Pancreas (tissue), 10 donors: ENCODE measurements around the gene CLDN24. TPM values are rescaled to one million over a fixed set of nuclear protein-coding genes. Genes with fewer than 3 reads are reported as not detected.

ENCODE experiments used
- ATAC-seq, 4 donors: fragments of 200-7000 bp; cut with Tn5 transposase; one replicate each; pipeline versions ENCODE4 v1.8.0 to v1.9.1; 2020; ENCODE audit warnings: mild to moderate bottlenecking in 4 of 4, moderate library complexity in 4 of 4
- DNase-seq, 6 donors: peaks; one replicate each; pipeline ENCODE4 v3.0.0-alpha.2; 2020
- FAIRE-seq: peaks from 2 replicates; lab custom pipeline; 2012; peaks lifted over from hg19 to GRCh38; lab: Jason Lieb, UNC
- H3K27ac ChIP-seq, 4 donors: fragments of 200-600 bp; sonication (generic); 1 replicate in 3 of 4; 2 replicates in 1 of 4; pipeline versions ENCODE4 v1.5.0 to v1.8.0; 2020
- H3K27me3 ChIP-seq, 4 donors: fragments of 200-600 bp; one replicate each; pipeline ENCODE4 v1.8.0; 2021
- H3K36me3 ChIP-seq, 3 donors: fragments of 200-600 bp; sonication (generic) in 1 of 3; one replicate each; pipeline versions ENCODE4 v1.5.0 to v1.8.0; 2020 to 2021
- H3K4me1 ChIP-seq, 3 donors: fragments of 200-600 bp; one replicate each; pipeline ENCODE4 v1.8.0; 2021
- H3K4me3 ChIP-seq, 4 donors: fragments of 200-600 bp; sonication (generic) in 2 of 4; one replicate each; pipeline versions ENCODE4 v1.5.0 to v1.8.0; 2020 to 2021
- H3K9me3 ChIP-seq, 4 donors: fragments of 200-600 bp; one replicate each; pipeline ENCODE4 v1.8.0; 2021
- WGBS, 2 donors: extraction: QIAGEN DNeasy Blood & Tissue Kit; methylation state at CpG; one replicate each; pipeline ENCODE4 v1.1.7; 2013; 5-methylcytosine and 5-hydroxymethylcytosine counted together
- intact Hi-C, 3 donors: fragments of 100-400 bp; cut with DNase I; formaldehyde crosslinking; loops; one replicate each; pipeline versions ENCODE4 v1.11.1 to v1.14.2; 2022
- polyA plus RNA-seq, 2 donors: library from polyadenylated mRNA; stranded (reverse); fragments of 200-250 nt; gene quantifications; one replicate each; pipeline ENCODE4 v1.2.3, GENCODE V29; 2013
- total RNA-seq, 6 donors: library from RNA; stranded (reverse); fragmentation: NEBNext Ultra II Directional in 4 of 6; extraction: Animal tissue kit (Norgen Biotek cat#: 25700) in 4 of 6; gene quantifications; one replicate each; pipeline versions ENCODE4 v1.2.1 to v1.2.4, GENCODE V29; 2021 to 2023
- TF ChIP-seq, protein P1 (sequence below), 4 donors: fragments of 200-600 bp; sonication (generic) in 3 of 4; IDR thresholded peaks; one replicate each; pipeline versions ENCODE4 v1.5.0 to v1.8.0; 2021; ENCODE audit warnings: antibody characterized with exemption in 4 of 4
- donor health status: healthy with polysubstance abuse.
- donor health status: DM: no; HTN: no; CAD: no; lungs with moderate emphysema.
- donor health status: DM: no; HTN: no; CAD: no.
- donor health status: control.
- donor health status: control.
- donor health status: Bipolar disorder and iron deficiency.
- donor health status: DM: yes; HTN: yes; CAD: no.
- donor health status: DM: no; HTN: no; CAD: no.
- donor health status: DM: no; HTN: no; CAD: no.
- donor health status: DM: yes; HTN: yes; CAD: no.

The CLDN24 gene
- total and polyA plus RNA-seq, 8 donors: not detected

DNA sequence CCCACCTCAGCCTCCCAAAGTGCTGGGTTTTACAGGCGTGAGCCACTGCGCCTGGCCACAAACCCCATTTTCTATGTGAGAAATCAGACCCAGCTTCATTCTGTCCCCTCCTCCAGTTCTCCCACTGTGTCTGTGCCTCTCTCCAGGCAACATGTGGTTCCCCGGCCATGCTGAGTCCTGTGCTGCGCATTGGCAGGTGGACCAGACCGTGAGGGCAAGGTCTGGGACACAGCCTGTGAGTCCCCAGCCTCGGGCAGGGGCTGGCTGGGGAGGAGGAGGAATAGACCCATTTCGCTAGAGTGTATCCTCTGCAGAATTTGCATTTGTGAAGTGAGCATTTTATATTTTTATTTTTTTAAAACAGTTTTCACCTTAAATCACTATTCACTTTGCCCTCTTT lies 21.5 kb upstream of the CLDN24 start:
- Histone ChIP-seq H3K36me3 (no peaks in the 10 kb centered on the region), H3K9me3 (no peaks in the 10 kb centered on the region), H3K27ac (no peak overlapping the region), H3K27me3 (no peaks in the 10 kb centered on the region), H3K4me1 (no peaks in the 10 kb centered on the region), H3K4me3 (no peak overlapping the region)
- FAIRE-seq (no peak), DNase-seq (no peak), ATAC-seq (no peak)
- intact Hi-C loops: no loop called here
- WGBS, 2 donors: 93 to 98% methylated on average over 7 of the region's 7 CpGs
- TF ChIP-seq, protein P1, sequence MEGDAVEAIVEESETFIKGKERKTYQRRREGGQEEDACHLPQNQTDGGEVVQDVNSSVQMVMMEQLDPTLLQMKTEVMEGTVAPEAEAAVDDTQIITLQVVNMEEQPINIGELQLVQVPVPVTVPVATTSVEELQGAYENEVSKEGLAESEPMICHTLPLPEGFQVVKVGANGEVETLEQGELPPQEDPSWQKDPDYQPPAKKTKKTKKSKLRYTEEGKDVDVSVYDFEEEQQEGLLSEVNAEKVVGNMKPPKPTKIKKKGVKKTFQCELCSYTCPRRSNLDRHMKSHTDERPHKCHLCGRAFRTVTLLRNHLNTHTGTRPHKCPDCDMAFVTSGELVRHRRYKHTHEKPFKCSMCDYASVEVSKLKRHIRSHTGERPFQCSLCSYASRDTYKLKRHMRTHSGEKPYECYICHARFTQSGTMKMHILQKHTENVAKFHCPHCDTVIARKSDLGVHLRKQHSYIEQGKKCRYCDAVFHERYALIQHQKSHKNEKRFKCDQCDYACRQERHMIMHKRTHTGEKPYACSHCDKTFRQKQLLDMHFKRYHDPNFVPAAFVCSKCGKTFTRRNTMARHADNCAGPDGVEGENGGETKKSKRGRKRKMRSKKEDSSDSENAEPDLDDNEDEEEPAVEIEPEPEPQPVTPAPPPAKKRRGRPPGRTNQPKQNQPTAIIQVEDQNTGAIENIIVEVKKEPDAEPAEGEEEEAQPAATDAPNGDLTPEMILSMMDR (IDR thresholded peaks at IDR 0.05): no peak

- Histone ChIP-seq H3K27me3 (no peaks in the 10 kb centered on the region), H3K9me3 (no peaks in the 10 kb centered on the region), H3K27ac (no peak overlapping the region), H3K4me3 (no peak overlapping the region), H3K4me1 (no peaks in the 10 kb centered on the region), H3K36me3 (no peaks in the 10 kb centered on the region)
- FAIRE-seq (no peak), ATAC-seq (peak; percentile 53 to 88 (median 69)), DNase-seq (peak in 5 of 6 donors; percentile 19 to 67 (median 29))
- TF ChIP-seq, protein P1 (IDR thresholded peaks at IDR 0.05): no peak
- WGBS, 2 donors: 27 to 29% methylated on average over 39 to 40 of the region's 40 CpGs
- intact Hi-C loops: no loop called here
Observed at GRCh38 chr4:183342541-183343533, 20.6 kb upstream of the CLDN24 start.

- whole genome bisulfite sequencing, 2 donors: 57% methylated on average over 7 of the region's 7 CpGs
- Histone ChIP-seq H3K4me3 (no peak overlapping the region), H3K36me3 (no peaks in the 10 kb centered on the region), H3K27ac (no peak overlapping the region), H3K9me3 (no peaks in the 10 kb centered on the region), H3K4me1 (peaks cover 0 to 7% (median 0%) of the 10 kb centered on the region in 3 donors), H3K27me3 (no peaks in the 10 kb centered on the region)
- DNase-seq (no peak), FAIRE-seq (no peak), ATAC-seq (peak in 3 of 4 donors; percentile 38 to 53 (median 41))
- TF ChIP-seq, protein P1 (IDR thresholded peaks at IDR 0.05): no peak
- intact Hi-C loops: no loop called here
Observed at GRCh38 chr4:183337833-183338232, 15.6 kb upstream of the CLDN24 start.

GRCh38 chr4:183337349-183337748 lies 15.1 kb upstream of the CLDN24 start:
- TF ChIP-seq, protein P1 (IDR thresholded peaks at IDR 0.05): no peak
- Histone ChIP-seq H3K36me3 (no peaks in the 10 kb centered on the region), H3K27ac (no peak overlapping the region), H3K9me3 (no peaks in the 10 kb centered on the region), H3K4me1 (peaks cover 0 to 7% (median 0%) of the 10 kb centered on the region in 3 donors), H3K27me3 (no peaks in the 10 kb centered on the region), H3K4me3 (no peak overlapping the region)
- FAIRE-seq: no peak
- intact Hi-C loops: no loop called here
- DNase-seq: no peak
- ATAC-seq: no peak
- 83 to 90% methylated on average over 9 of the region's 9 CpGs for WGBS, 2 donors
